CD4-positive, alpha-beta T cell (primary cell): ENCODE measurements around the gene CDK5RAP2. TPM values are rescaled to one million over a fixed set of nuclear protein-coding genes. Genes with fewer than 3 reads are reported as not detected.

Source experiments
- ATAC-seq: fragments of 200-7000 bp; cut with Tn5 transposase; one replicate; pipeline ENCODE4 v1.10.0; 2022; ENCODE audit warnings: mild to moderate bottlenecking; ENCODE audit not compliant: poor library complexity
- CTCF ChIA-PET: fragments of 350-600 bp; sonication (Branson Sonifier 250); formaldehyde crosslinking; loops from one replicate; lab custom pipeline; 2021; ENCODE audit warnings: antibody characterized with exemption, inconsistent platforms; lab: Charles Lee
- POLR2A ChIA-PET: fragments of 350-600 bp; sonication (Branson Sonifier 250); formaldehyde crosslinking; loops from one replicate; lab custom pipeline; 2021; ENCODE audit warnings: antibody characterized with exemption, inconsistent platforms; lab: Charles Lee
- DNase-seq, 14 experiments: peaks; one replicate each; pipeline ENCODE4 v3.0.0-alpha.2; 2013 to 2020; ENCODE audit warnings: mixed read lengths in 2 of 14
- H3K27ac ChIP-seq, 2 donors: one replicate each; pipeline versions ENCODE4 v1.5.1 to v1.7.0; 2013; ENCODE audit warnings: low read length in 2 of 2, low read depth in 1 of 2, mild to moderate bottlenecking in 1 of 2
- H3K27me3 ChIP-seq, 2 experiments: 1 replicate in 1 of 2; 2 replicates in 1 of 2; pipeline versions ENCODE4 v1.6.1 to v1.7.0; 2013; ENCODE audit warnings: low read length in 2 of 2, control low read depth in 1 of 2, mild to moderate bottlenecking in 1 of 2, moderate library complexity in 1 of 2; ENCODE audit not compliant: insufficient read depth in 2 of 2, control insufficient read depth in 1 of 2
- H3K36me3 ChIP-seq: one replicate; pipeline ENCODE4 v1.6.1; 2013; ENCODE audit warnings: low read length, control low read depth; ENCODE audit not compliant: insufficient read depth
- H3K4me1 ChIP-seq: one replicate; pipeline ENCODE4 v1.6.1; 2013; ENCODE audit warnings: low read length, control low read depth; ENCODE audit not compliant: insufficient read depth
- H3K4me3 ChIP-seq: one replicate; pipeline ENCODE4 v1.5.1; 2013; ENCODE audit warnings: mild to moderate bottlenecking, low read length, moderate library complexity
- H3K9me3 ChIP-seq, 2 experiments: 1 replicate in 1 of 2; 2 replicates in 1 of 2; pipeline versions ENCODE4 v1.6.1 to v1.7.0; 2013; ENCODE audit warnings: low read length in 2 of 2, mild to moderate bottlenecking in 2 of 2, control low read depth in 1 of 2, moderate library complexity in 1 of 2; ENCODE audit not compliant: control insufficient read depth in 1 of 2, insufficient read depth in 1 of 2
- H3K27ac Mint-ChIP-seq: one replicate; pipeline ENCODE4 v1.8.0; 2020; ENCODE audit warnings: mixed read lengths
- H3K27me3 Mint-ChIP-seq: one replicate; pipeline ENCODE4 v1.8.0; 2021; ENCODE audit warnings: mixed read lengths
- H3K36me3 Mint-ChIP-seq: one replicate; pipeline ENCODE4 v1.8.0; 2021; ENCODE audit warnings: low read depth, mixed read lengths
- H3K4me1 Mint-ChIP-seq: one replicate; pipeline ENCODE4 v1.8.0; 2021; ENCODE audit warnings: low read depth, mixed read lengths
- H3K4me3 Mint-ChIP-seq: one replicate; pipeline ENCODE4 v1.8.0; 2020; ENCODE audit warnings: mild to moderate bottlenecking, mixed read lengths
- H3K9me3 Mint-ChIP-seq: one replicate; pipeline ENCODE4 v1.8.0; 2020; ENCODE audit warnings: mixed read lengths
- CTCF ChIP-seq: fragments of 200-600 bp; IDR thresholded peaks from one replicate; pipeline ENCODE4 v1.8.0; 2022; ENCODE audit warnings: antibody characterized with exemption, mild to moderate bottlenecking
- intact Hi-C, 2 experiments: fragments of 100-400 bp; cut with DNase I in 1 of 2; cut with micrococcal nuclease in 1 of 2; formaldehyde crosslinking; loops; one replicate each; pipeline versions ENCODE4 v1.15.1 to v1.9.0; 2023 to 2025; cut with DNase I, micrococcal nuclease
- total RNA-seq, 174 experiments: library from RNA in 2 of 174; stranded (reverse) in 2 of 174; gene quantifications; one replicate each; pipeline ENCODE4 v1.2.3 and lab custom pipeline; 2021 to 2026

The CDK5RAP2 gene
- total RNA-seq, 2 experiments from 2014 or later = 55.0 to 56.0 TPM

GRCh38 chr9:120447959-120448500 lies 131.9 kb downstream of the CDK5RAP2 start:
- Histone ChIP-seq H3K27me3 (no peaks in the 10 kb centered on the region), H3K4me1 (peaks cover 13% of the 10 kb centered on the region), H3K4me3 (no peak overlapping the region), H3K36me3 (peaks cover 58% of the 10 kb centered on the region), H3K27ac (no peak overlapping the region), H3K9me3 (no peaks in the 10 kb centered on the region)
- TF ChIP-seq CTCF = no peak
- Mint-ChIP-seq H3K36me3 (peaks cover 71% of the 10 kb centered on the region), H3K4me3 (no peak overlapping the region), H3K9me3 (no peaks in the 10 kb centered on the region), H3K27ac (no peak overlapping the region), H3K27me3 (no peaks in the 10 kb centered on the region), H3K4me1 (peaks cover 37% of the 10 kb centered on the region)
- intact Hi-C loops = no loop called here
- ChIA-PET CTCF (no interaction called here), POLR2A (no interaction called here)
- DNase-seq (no peak), ATAC-seq (no peak)

DNA sequence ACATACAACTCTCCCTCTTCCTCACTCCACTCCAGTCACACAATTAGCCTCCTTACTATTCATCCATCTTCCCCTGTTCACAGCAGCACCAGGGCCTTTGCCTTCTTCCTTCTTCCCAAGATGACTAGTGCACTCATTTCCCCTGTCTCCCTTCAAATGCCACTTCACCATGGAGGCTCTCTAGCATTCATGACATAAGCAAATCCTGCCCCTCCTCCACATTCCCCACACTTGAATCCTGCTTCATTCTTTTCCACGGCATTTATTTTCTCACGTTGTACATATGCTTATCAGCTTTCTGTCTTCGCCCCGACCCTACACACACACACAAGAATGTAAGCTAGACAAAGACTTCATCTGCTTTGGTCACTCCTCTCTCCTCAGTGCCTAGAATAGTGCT lies 133.3 kb downstream of the CDK5RAP2 start:
- H3K4me3 Mint-ChIP-seq = no peak overlapping the region
- Histone ChIP-seq H3K4me3 (no peak overlapping the region), H3K27me3 (no peaks in the 10 kb centered on the region), H3K4me1 (peaks cover 13% of the 10 kb centered on the region), H3K27ac (no peak overlapping the region), H3K9me3 (no peaks in the 10 kb centered on the region), H3K36me3 (peaks cover 64% of the 10 kb centered on the region)
- H3K4me1 Mint-ChIP-seq = peaks cover 37% of the 10 kb centered on the region
- no peaks in the 10 kb centered on the region for H3K27me3 Mint-ChIP-seq
- intact Hi-C loops = no loop called here
- no peak for DNase-seq
- TF ChIP-seq CTCF = no peak
- H3K27ac Mint-ChIP-seq = peak overlapping the region; percentile 14
- ChIA-PET POLR2A (no interaction called here), CTCF (no interaction called here)
- no peaks in the 10 kb centered on the region for H3K9me3 Mint-ChIP-seq
- no peak for ATAC-seq
- H3K36me3 Mint-ChIP-seq = peaks cover 73% of the 10 kb centered on the region

DNA sequence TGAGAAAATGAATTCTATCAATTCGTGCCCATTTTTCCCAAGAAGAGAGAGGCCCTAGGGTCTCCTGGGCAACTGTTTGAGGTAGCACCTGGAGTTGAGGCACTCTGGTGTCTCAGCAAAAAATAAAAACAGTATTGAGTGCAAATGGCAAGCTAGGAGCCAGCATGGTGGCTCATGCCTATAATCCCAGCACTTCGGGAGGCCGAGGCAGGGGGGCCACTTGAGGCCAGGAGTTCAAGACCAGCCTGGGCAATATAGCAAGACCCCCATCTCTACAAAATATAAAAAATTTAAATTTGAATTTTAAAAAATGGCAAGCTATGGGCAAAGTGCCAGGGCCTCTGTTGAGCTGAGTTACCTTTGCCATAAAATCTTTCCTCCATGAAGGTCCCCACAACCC lies 136.0 kb downstream of the CDK5RAP2 start:
- no peaks in the 10 kb centered on the region for H3K9me3 Mint-ChIP-seq
- Histone ChIP-seq H3K27me3 (no peaks in the 10 kb centered on the region), H3K4me3 (no peak overlapping the region), H3K27ac (no peak overlapping the region), H3K36me3 (peaks cover 79% of the 10 kb centered on the region), H3K4me1 (peaks cover 13% of the 10 kb centered on the region), H3K9me3 (no peaks in the 10 kb centered on the region)
- no peak overlapping the region for H3K27ac Mint-ChIP-seq
- DNase-seq = no peak
- no peak for TF ChIP-seq CTCF
- no peak for ATAC-seq
- H3K4me3 Mint-ChIP-seq = no peak overlapping the region
- H3K4me1 Mint-ChIP-seq = peaks cover 28% of the 10 kb centered on the region
- ChIA-PET CTCF (no interaction called here), POLR2A (no interaction called here)
- H3K36me3 Mint-ChIP-seq = peaks cover 75% of the 10 kb centered on the region
- intact Hi-C loops = no loop called here
- no peaks in the 10 kb centered on the region for H3K27me3 Mint-ChIP-seq
